Transverse colon (tissue), 3 donors: Measurements from ENCODE around the gene IFI44.

ENCODE experiments used
- EP300 ChIP-seq: sonication (generic); formaldehyde crosslinking; IDR thresholded peaks from one replicate; pipeline ENCODE4 v1.6.1; 2017; ENCODE audit warnings: antibody characterized with exemption, low read depth
- POLR2A ChIP-seq: fragments of 450-650 bp; IDR thresholded peaks from one replicate; pipeline ENCODE4 v1.6.1; 2016; ENCODE audit warnings: antibody characterized with exemption, mild to moderate bottlenecking, moderate library complexity
- TF ChIP-seq, protein P1 (sequence below), 5 experiments: fragments of 200-600 bp in 3 of 5; fragments of 450-650 bp in 2 of 5; sonication (generic) in 3 of 5; IDR thresholded peaks; 1 replicate in 2 of 5; 2 replicates in 3 of 5; pipeline ENCODE4 v1.5.1; 2016 to 2017; ENCODE audit warnings: antibody characterized with exemption in 5 of 5, inconsistent platforms in 3 of 5, mild to moderate bottlenecking in 2 of 5, moderate library complexity in 1 of 5

DNA sequence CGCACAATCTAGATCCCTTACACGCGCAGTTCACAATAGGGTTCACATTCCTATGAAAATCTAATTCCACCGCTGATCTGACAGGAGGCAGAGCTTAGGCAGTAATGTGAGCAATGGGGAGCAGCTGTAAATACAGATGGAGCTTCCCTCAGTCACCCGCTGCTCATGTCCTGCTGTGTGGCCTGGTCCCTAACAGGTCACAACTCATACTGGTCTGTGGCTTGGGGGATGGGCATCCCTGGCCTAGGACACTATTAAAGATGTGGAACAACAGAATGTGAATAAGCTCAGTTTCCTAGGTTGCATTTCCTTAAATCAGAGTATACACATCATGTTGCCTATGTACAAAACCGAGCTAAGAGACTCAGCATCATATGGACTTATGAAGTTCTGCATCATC is 16.2 kb downstream of the IFI44 start:
- TF ChIP-seq, protein P1, sequence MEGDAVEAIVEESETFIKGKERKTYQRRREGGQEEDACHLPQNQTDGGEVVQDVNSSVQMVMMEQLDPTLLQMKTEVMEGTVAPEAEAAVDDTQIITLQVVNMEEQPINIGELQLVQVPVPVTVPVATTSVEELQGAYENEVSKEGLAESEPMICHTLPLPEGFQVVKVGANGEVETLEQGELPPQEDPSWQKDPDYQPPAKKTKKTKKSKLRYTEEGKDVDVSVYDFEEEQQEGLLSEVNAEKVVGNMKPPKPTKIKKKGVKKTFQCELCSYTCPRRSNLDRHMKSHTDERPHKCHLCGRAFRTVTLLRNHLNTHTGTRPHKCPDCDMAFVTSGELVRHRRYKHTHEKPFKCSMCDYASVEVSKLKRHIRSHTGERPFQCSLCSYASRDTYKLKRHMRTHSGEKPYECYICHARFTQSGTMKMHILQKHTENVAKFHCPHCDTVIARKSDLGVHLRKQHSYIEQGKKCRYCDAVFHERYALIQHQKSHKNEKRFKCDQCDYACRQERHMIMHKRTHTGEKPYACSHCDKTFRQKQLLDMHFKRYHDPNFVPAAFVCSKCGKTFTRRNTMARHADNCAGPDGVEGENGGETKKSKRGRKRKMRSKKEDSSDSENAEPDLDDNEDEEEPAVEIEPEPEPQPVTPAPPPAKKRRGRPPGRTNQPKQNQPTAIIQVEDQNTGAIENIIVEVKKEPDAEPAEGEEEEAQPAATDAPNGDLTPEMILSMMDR (IDR thresholded peaks at IDR 0.05), result no peak
- no peak for TF ChIP-seq EP300
- no peak for TF ChIP-seq POLR2A
